Common myeloid progenitor, CD34-positive (primary cell): ENCODE data around the gene PEG3.

Experiments used
- CTCF ChIA-PET: fragments of 350-600 bp; sonication (Branson Sonifier 250); formaldehyde crosslinking; loops from one replicate; lab custom pipeline; 2021; ENCODE audit warnings: antibody characterized with exemption; lab: Charles Lee
- POLR2A ChIA-PET: fragments of 350-600 bp; sonication (Branson Sonifier 250); formaldehyde crosslinking; loops from one replicate; lab custom pipeline; 2021; ENCODE audit warnings: antibody characterized with exemption; lab: Charles Lee
- DNase-seq, 3 donors: peaks; one replicate each; pipeline versions ENCODE4 v3.0.0 to v3.0.0-alpha.2; 2013
- H3K27ac ChIP-seq, 2 experiments: 1 replicate in 1 of 2; 2 replicates in 1 of 2; pipeline ENCODE4 v1.7.0; 2013; ENCODE audit warnings: inconsistent platforms in 2 of 2, low read length in 2 of 2, mild to moderate bottlenecking in 2 of 2, low read depth in 1 of 2, moderate library complexity in 1 of 2; ENCODE audit not compliant: severe bottlenecking in 2 of 2, insufficient read depth in 1 of 2, poor library complexity in 1 of 2
- H3K27me3 ChIP-seq, 5 experiments: replicated peaks in 2 of 5; 1 replicate in 3 of 5; 2 replicates in 2 of 5; pipeline versions ENCODE4 v1.6.1 to v1.7.0; 2013; ENCODE audit warnings: low read length in 4 of 5, mild to moderate bottlenecking in 2 of 5, moderate library complexity in 2 of 5, inconsistent platforms in 1 of 5; ENCODE audit not compliant: insufficient read depth in 5 of 5, control insufficient read depth in 4 of 5
- H3K36me3 ChIP-seq, 4 experiments: 1 replicate in 2 of 4; 2 replicates in 2 of 4; pipeline versions ENCODE4 v1.6.1 to v1.7.0; 2013; ENCODE audit warnings: low read length in 3 of 4, control low read depth in 1 of 4, mild to moderate bottlenecking in 1 of 4; ENCODE audit not compliant: control insufficient read depth in 4 of 4, insufficient read depth in 4 of 4
- H3K4me1 ChIP-seq, 4 experiments: 1 replicate in 3 of 4; 2 replicates in 1 of 4; pipeline versions ENCODE4 v1.6.1 to v1.7.1; 2013; ENCODE audit warnings: low read length in 3 of 4, mild to moderate bottlenecking in 3 of 4, control low read depth in 1 of 4, inconsistent platforms in 1 of 4, moderate library complexity in 1 of 4; ENCODE audit not compliant: control insufficient read depth in 4 of 4, insufficient read depth in 4 of 4; ENCODE audit errors: control extremely low read depth in 1 of 4
- H3K4me3 ChIP-seq, 7 experiments: 1 replicate in 4 of 7; 2 replicates in 3 of 7; pipeline versions ENCODE4 v1.5.1 to v1.7.0; 2013; ENCODE audit warnings: mild to moderate bottlenecking in 7 of 7, low read length in 6 of 7, moderate library complexity in 6 of 7, inconsistent platforms in 2 of 7, low read depth in 2 of 7, control low read depth in 1 of 7; ENCODE audit not compliant: insufficient read depth in 4 of 7, control insufficient read depth in 1 of 7; ENCODE audit errors: extremely low read depth in 1 of 7
- H3K9me3 ChIP-seq, 5 experiments: 1 replicate in 4 of 5; 2 replicates in 1 of 5; pipeline versions ENCODE4 v1.6.1 to v1.7.1; 2013; ENCODE audit warnings: low read length in 4 of 5, mild to moderate bottlenecking in 2 of 5, inconsistent platforms in 1 of 5, low read depth in 1 of 5, moderate library complexity in 1 of 5; ENCODE audit not compliant: control insufficient read depth in 4 of 5, insufficient read depth in 2 of 5; ENCODE audit errors: control extremely low read depth in 1 of 5
- WGBS: methylation state at CpG from one replicate; pipeline ENCODE4 v1.1.5; 2013; ENCODE audit not compliant: insufficient coverage; 5-methylcytosine and 5-hydroxymethylcytosine counted together

The PEG3 gene

DNA sequence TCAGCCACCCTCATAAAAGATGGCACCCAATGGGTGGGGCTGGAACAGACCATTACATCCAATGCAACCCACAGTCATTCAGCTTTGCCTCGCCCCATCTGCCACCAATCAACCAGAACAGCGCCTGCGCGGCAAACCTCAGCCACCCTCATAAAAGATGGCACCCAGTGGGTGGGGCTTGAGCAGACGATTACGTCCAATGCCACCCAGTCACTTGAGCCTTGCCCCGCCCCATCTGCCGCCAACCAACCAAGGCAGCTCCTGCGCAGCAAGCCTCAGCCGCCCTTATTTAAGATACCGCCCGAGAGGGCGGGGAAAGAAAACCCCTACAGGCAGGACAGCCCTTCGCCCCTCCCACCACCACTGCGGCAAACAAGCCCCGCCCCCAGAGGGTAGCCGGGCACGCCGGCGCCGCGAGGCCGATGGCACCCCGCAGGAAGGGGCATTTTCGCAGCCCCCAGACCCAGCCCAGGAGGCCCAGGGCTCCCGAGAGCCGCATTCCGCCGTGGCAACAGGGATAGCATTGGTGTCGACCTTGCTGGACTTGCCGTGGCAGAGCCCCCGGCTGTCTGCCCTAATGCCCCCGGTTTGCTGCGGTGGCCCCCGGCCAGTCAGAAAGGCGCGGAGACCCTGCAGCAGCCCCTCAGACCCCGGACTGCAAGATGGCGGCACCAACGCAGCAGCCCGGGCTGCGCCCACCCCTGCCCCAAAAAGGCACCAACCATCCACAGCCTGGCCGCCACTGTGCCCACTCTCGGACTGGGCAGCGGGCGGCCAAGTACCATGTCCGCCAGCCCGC is 675 bp downstream of the PEG3 start:
- WGBS: 45% methylated on average over 39 of the region's 48 CpGs
- peak overlapping the region in 5 of 7 experiments; percentile 26 to 70 (median 59) for H3K4me3 ChIP-seq
- H3K27me3 ChIP-seq: peaks cover 0 to 31% (median 11%) of the 10 kb centered on the region in 5 experiments
- ChIA-PET CTCF (interaction anchor here (1.1 kb wide), 1 partner anchor 587 kb away, joined by 3 read pairs; no protein-coding TSS in a partner anchor), POLR2A (no interaction called here)
- peaks cover 0 to 17% (median 11%) of the 10 kb centered on the region in 4 experiments for H3K4me1 ChIP-seq
- DNase-seq: peak in 2 of 3 donors; percentile 96 to 98
- H3K27ac ChIP-seq: no peak overlapping the region
- H3K36me3 ChIP-seq: no peaks in the 10 kb centered on the region
- H3K9me3 ChIP-seq: peaks cover 0 to 20% (median 7%) of the 10 kb centered on the region in 5 experiments

DNA sequence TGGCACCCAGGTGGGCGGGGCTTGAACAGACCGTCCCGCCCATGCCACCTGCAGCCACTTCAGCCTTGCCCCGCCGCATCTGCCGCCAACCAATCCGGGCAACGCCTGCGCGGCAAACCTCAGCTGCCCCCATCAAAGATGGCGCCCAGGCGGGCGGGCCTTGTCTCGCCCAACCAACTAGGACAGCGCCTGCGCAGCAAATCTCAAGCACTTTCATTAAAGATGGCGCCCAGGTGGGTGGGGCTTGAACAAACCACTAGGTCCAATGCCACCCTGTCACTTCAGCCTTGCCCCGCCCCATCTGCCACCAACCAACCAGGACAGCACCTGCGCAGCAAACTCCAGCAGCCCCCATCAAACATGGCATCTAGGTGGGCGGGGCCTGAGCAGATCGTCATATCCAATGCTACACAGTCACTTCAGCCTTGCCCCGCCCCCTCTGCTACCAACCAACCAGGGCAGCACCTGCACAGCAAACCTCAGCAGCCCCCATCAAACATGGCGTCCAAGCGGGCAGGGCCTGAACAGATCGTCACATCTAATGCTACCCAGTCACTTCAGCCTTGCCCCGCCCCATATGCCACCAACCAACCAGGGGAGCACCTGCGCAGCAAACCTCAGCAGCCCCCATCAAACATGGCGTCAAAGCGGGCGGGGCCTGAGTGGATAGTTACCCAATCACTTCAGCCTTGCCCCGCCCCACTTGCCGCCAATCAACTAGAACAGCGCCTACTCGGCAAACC is 1.4 kb downstream of the PEG3 start:
- Histone ChIP-seq H3K27me3 (peaks cover 0 to 31% (median 11%) of the 10 kb centered on the region in 5 experiments), H3K9me3 (peaks cover 0 to 20% (median 7%) of the 10 kb centered on the region in 5 experiments)
- WGBS: 50% methylated on average over 26 of the region's 34 CpGs

DNA sequence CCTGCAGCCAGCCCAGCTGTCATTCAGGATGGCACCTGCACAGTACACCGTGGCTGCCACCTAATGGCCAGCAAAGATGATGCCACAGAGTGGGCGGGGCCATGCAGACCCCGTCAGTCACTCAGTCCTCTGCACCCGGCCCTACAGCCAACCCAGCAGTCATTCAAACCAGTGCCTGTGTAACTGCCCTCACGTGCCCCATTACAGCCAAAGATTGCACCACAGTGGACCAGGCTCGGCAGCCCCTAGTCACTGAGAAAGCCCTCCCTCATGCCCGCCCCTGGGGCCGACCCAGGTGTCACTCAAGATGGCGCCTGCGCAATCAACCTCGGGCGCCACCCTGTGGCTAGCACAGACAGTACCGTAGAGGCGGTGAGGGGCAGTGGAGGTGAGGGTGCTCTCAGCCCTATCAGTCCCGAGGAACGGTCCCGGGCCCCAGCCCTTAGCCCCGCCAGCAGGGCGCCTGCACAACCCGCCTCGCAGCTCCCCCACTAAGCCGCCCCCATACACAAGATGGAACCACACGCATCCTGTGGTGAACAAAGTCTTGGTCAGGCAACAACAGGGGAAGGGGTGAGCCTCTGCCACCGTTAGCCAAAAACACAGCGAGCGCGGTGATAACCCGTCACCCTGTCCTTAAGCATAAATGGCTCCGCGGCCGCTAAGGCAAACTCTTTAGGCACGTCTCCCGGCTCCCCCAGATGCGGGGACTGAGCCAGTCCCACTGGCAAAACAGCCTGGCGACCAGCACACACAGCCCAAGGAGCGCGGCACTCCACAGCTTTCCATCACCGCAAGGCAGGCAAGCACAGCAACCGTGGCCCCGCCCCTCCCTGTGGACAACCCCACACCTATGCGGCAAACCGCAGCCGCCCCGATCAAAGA is 2.3 kb downstream of the PEG3 start:
- peak; percentile 85 to 93 (median 89) for DNase-seq
- Histone ChIP-seq H3K4me1 (peaks cover 0 to 17% (median 11%) of the 10 kb centered on the region in 4 experiments), H3K27me3 (peaks cover 0 to 27% (median 11%) of the 10 kb centered on the region in 5 experiments), H3K4me3 (peak overlapping the region; percentile 28 to 81 (median 69)), H3K36me3 (no peaks in the 10 kb centered on the region), H3K9me3 (peaks cover 0 to 20% (median 7%) of the 10 kb centered on the region in 5 experiments), H3K27ac (peak overlapping the region; percentile 35 to 61)
- POLR2A ChIA-PET: no interaction called here
- 38% methylated on average over 36 of the region's 44 CpGs for WGBS
- CTCF ChIA-PET: interaction anchor here (0.6 to 2.2 kb wide), 3 partner anchors 86 to 265 kb away, joined by 3 to 5 read pairs (median 4); no protein-coding TSS in a partner anchor

More for the DNA sequence above, 1.4 kb downstream of the PEG3 start:
- DNase-seq: peak; percentile 98 to 99 (median 99)
- Histone ChIP-seq H3K36me3 (no peaks in the 10 kb centered on the region), H3K27ac (no peak overlapping the region), H3K4me1 (peaks cover 0 to 17% (median 11%) of the 10 kb centered on the region in 4 experiments), H3K4me3 (peak overlapping the region in 5 of 7 experiments; percentile 28 to 81 (median 73))
- ChIA-PET POLR2A (no interaction called here), CTCF (interaction anchor here (1.1 kb wide), 1 partner anchor 586 kb away, joined by 3 read pairs; no protein-coding TSS in a partner anchor)

DNA sequence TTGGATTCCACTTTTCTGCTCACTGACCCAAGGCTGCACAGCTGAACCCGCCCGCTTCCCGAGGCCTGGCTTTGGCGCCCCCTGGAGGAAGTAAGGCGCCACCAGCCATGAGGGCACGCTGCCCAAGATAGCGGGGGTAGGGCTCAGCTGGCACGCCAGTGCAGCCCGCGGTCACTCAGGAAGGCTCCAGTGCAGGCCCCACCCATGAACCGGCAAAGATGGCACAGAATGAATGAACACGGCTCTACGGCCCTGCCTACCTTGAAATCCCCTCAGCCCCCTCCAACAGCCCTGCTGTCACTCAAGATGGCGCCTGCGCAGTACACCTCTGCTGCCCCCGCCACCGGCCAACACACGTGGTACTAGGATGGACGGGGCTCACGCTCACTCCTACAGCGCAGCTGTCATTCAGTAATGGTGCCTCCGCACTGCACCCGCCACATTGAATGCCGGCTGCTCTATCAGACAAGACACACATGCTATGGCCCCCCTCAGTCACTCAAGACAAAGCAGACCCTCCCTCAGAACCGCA is 3.0 kb downstream of the PEG3 start:
- DNase-seq: peak; percentile 90 to 96 (median 94)
- H3K4me1 ChIP-seq: peaks cover 0 to 17% (median 11%) of the 10 kb centered on the region in 4 experiments
- no peaks in the 10 kb centered on the region for H3K36me3 ChIP-seq
- H3K9me3 ChIP-seq: peaks cover 0 to 20% (median 7%) of the 10 kb centered on the region in 5 experiments
- ChIA-PET POLR2A (no interaction called here), CTCF (interaction anchor here (0.6 to 2.2 kb wide), 3 partner anchors 86 to 265 kb away, joined by 3 to 5 read pairs (median 4); no protein-coding TSS in a partner anchor)
- peaks cover 0 to 20% (median 11%) of the 10 kb centered on the region in 5 experiments for H3K27me3 ChIP-seq
- WGBS: 44% methylated on average over 24 of the region's 25 CpGs
- H3K27ac ChIP-seq: peak overlapping the region; percentile 35 to 61
- peak overlapping the region; percentile 28 to 81 (median 69) for H3K4me3 ChIP-seq

DNA sequence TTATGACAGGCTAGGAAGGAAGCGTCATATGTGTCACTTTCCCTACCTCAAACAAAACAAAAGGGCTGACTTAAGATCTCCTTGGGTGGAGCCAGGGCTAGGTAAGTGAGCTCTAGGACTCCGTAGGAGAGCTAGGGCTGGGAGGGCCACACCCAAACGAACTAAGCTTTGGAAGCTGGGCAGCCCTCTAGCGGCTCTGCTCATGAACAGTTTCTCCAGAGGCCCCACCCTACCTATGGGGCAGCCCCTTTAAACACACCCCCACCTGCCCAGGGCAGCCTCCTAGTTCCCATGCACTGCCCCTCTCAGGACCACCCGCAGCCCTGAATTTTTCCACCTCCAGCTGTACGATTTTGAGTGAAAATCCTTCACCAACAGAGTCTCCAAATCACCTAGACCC is 3.5 kb downstream of the PEG3 start:
- H3K9me3 ChIP-seq: peaks cover 0 to 20% (median 7%) of the 10 kb centered on the region in 5 experiments
- 32% methylated on average over 4 of the region's 6 CpGs for WGBS
- H3K27me3 ChIP-seq: peaks cover 0 to 15% (median 11%) of the 10 kb centered on the region in 5 experiments
- H3K36me3 ChIP-seq: no peaks in the 10 kb centered on the region
- peak overlapping the region in 1 of 2 experiments; percentile 14 for H3K27ac ChIP-seq
- DNase-seq: peak; percentile 56 to 72 (median 62)
- ChIA-PET CTCF (interaction anchor here (1.2 to 2.2 kb wide), 2 partner anchors 85 to 266 kb away, joined by 4 to 5 read pairs; no protein-coding TSS in a partner anchor), POLR2A (no interaction called here)
- peaks cover 0 to 17% (median 11%) of the 10 kb centered on the region in 4 experiments for H3K4me1 ChIP-seq
- peak overlapping the region in 6 of 7 experiments; percentile 31 to 81 (median 71) for H3K4me3 ChIP-seq

DNA sequence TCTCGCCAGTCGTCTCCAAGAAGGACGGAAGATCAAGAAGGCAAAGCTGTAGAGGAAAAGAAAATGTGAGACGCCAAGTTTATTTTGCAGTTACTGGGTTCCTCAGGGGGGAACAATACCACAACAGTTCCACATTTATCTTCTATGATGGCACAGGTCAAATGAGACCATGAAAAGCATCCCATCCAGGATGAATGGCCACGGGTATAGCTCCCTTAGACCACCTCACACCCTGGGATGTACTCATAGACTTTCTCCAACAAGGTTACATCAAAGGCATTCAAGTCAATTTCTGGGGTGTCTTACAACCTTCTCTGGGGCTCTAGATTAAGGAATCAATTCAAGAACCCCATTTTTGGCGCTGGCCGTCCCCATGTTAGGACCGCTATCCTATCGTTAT is 4.5 kb downstream of the PEG3 start:
- POLR2A ChIA-PET: no interaction called here
- no peak for DNase-seq
- Histone ChIP-seq H3K4me3 (no peak overlapping the region), H3K36me3 (no peaks in the 10 kb centered on the region), H3K27me3 (peaks cover 0 to 10% (median 3%) of the 10 kb centered on the region in 5 experiments), H3K27ac (no peak overlapping the region), H3K9me3 (peaks cover 0 to 20% (median 7%) of the 10 kb centered on the region in 5 experiments), H3K4me1 (peaks cover 0 to 17% (median 11%) of the 10 kb centered on the region in 4 experiments)
- WGBS: 100% methylated on average over 4 of the region's 9 CpGs
- CTCF ChIA-PET: interaction anchor here (2.2 kb wide), 1 partner anchor 84 kb away, joined by 5 read pairs; no protein-coding TSS in a partner anchor
